NCI-H510A treated with DMSO at 0.1 percent for 48 hours (cell line): ENCODE results near the gene VPS8.

Experiments used
- DNase-seq: peaks from one replicate; lab custom pipeline; 2025; lab: John Stamatoyannopoulos, UW

The VPS8 gene

DNA sequence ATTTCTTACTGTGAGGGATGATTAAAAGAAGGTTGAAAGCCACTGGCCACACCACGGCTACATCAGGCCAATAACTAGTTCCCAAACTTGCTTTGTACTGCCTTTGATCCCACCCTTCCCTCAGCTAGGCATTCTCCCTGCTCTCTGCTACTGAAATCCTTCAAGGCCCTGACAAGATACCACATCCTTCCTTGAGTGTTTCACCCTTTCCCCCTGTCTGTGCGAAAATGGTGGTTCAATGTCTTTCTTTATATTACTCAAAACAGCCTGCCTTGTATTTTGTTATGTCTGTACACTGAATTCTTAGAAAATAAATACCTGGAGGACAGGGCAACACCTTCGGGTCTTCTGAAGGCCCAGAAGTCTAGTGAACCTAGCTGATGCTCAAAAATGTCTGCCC is 932 bp upstream of the VPS8 start:
- no peak for DNase-seq

DNA sequence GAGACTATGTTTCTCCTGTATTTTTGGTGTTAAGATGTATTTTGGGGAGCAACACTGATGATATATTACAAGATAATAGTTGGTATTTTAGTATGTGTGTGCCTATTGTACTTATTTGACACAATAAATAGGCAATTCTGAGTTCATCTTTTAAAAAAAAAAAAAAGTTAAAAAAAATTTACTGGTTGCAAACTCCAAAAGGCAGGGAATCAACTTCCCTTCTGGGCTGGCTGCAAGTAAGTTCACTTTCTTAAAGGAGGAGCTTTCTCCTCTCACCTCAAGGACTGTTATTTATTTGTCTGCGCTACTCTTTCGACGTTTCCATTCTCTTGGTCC is 335 bp upstream of the VPS8 start:
- peak; percentile 51 for DNase-seq

DNA sequence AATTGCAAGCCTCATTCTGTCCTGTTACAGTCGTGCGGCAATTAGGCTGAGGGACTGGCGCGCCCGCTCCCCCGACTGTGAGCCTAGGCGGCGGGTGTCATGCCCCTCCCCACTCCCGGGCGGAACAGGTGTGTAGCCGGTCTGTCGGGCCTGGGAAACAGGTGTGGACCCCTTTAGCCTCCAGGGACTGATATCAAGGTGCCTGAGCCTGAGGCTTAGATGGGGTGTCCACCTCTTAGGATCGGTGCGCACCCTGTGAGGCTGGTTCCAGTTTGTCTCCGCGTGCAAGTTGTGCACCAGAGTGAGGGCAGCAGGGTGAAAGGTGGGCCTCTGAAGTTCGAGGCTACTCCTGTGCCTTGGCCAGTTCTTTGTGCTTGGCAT is 686 bp downstream of the VPS8 start:
- no peak for DNase-seq

DNA sequence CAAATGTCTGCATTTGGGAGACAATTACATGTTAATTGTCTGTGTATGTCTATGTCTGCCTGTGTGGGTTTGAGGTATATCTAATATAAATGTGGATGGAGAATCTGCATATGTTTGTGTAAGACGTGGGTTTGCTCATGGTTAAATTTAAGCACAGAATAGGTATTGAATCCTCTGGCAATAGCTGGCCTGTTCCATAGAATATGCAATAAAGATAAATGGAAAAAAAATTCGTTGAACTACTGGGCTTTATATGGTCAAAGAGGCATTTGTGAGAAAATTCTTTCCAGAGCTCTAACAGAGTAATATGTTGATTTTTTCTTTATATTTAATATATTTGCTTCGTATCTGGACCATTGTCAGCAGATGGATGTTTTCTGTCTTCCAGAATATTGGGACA is 1.4 kb downstream of the VPS8 start:
- no peak for DNase-seq

DNA sequence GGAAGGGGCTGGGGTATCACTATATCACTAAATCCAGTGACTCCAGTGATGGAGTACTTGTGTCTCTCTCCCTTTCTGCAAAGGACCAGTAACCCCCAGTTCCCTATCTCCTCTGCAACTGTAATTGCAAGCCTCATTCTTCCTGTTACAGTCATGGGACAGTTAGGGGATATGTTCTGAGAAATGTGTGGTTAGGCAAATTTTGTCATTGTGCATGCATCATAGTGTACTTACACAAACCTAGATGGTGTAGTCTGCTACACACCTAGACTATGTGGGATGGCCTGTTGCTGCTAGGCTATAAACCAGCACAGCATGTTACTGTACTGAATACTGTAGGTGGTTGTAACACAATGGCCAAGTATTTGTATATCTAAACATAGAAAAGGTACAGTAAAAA is 2.2 kb downstream of the VPS8 start:
- no peak for DNase-seq

DNA sequence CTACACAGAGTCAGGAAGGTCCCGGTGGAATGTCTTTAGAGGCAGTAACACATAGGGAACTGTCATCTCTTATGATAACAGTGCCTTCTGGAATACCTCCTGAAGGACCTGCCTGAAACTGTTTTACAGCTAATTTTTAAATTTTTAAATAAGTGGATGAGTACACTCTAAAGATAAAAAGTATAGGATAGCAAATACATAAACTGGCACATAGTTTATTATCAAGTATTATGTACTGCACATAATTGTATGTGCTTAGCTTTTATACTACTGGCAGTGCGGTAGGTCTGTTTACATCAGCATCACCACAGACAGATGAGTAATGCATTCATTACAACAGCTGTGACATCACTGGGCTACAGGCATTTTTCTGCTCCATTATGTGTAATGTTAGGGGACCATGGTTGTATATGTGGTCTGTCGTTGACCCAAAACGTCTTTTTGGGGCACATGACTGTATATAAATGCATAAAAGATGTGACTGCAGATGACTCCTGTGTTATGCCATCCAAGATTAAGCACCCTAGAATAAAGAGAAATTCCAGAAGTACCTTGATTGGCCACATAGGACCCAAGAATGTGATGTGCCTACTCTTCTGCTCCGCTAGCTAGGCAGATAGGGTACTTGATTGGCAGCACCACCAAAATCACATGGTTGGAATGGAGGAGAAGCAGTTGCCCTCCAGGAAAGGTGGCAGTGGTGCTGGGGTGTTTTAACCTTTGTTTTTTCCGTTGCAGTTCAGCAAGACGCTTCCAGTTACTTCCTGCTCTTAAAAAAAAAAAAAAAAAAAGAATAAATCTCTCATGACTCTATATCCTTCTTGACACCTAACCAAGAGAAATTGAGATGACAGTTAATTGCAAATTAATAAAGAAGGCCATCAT is 3.3 kb downstream of the VPS8 start:
- DNase-seq = no peak

DNA sequence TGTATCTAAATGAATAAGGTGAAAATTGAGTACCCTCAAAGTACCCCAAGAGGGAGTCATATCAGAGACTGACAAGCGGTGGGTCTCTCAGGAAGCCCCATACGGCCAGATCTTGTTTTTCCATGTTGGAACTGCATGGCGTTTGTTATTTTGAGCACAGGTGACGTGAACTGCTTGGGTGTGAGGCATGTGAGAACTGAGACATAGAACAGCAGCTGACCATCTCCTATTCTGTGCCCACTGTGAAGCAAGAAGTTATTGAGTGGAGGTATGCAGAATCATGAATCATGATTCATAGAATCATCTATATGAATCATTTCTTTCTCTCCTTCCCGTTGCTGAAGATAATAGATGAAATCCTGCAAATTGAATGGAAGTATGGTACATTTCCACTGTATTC is 4.6 kb downstream of the VPS8 start:
- DNase-seq = no peak

DNA sequence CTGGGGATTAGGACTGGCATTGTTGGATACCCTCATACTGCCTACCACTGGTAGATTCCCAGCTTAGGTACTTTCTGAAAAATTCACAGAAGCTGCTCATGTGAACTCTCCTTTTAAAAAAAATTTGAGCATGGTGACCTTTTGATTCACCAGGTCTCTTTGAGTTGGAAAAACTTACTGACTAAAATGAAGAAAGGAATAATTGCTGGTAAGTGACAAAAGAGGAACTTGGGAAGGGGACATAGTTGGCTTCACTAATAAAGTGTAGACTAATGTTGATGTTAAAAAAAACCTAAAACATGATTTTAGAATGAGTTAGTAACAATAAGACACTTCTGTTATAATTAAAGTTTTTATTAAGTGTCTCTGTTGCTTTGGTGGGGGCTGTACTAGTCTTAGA is 8.6 kb downstream of the VPS8 start:
- no peak for DNase-seq

DNA sequence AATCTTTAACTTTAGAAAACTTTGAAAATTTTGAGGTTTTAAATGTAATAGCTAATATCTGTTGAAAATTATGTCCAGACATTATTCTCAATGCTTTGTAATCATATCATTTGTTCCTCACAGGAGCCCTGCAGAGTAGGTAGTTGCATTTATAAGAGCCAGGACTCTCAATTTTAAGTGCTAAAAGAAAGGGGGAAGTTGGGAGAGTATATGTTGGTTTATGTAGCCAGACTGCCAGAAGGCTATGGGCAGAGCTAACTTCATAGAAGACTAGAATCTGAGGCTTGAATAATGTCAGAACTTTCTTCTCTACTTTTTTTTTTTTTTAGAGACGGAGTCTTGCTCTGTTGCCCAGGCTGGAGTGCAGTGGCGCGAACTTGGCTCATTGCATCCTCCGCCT is 9.1 kb downstream of the VPS8 start:
- no peak for DNase-seq

DNA sequence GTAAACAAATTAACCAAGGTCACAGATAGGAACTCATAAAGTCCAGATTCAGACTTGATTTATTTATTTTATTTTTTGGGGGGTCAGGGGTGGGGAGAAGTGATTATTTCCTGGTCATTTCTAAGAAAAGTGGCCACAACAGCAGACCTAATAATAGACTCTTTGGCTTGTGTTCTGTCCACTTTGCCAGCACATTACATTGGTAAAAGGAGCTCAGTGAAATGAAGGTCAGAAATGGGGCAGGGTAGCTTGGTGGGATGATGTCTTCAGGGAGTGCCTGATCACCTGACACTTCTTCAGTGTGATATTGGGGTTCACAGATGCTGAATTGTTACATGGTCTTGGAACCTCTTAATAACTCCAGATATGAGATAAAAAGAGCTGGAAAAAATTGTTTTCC is 10.1 kb downstream of the VPS8 start:
- DNase-seq = no peak

DNA sequence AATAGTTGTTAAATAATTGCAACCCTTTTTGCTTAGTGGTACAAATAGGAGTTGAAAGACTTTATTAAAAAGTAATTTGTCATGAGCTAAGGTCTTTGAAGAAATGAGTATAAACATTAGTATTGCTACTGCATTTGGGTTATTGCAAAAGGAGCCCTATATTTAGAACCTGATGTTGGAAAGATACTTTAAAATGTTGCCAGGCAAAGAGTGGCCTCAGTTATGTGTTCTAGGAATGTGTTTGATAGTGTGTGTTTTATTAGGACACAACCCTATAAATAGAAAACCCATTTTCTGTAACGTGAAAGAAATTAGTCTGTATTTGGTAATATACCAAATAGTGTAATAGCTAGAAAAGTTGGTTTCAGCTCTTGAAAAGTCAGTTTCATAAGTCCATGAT is 10.7 kb downstream of the VPS8 start:
- DNase-seq = no peak

DNA sequence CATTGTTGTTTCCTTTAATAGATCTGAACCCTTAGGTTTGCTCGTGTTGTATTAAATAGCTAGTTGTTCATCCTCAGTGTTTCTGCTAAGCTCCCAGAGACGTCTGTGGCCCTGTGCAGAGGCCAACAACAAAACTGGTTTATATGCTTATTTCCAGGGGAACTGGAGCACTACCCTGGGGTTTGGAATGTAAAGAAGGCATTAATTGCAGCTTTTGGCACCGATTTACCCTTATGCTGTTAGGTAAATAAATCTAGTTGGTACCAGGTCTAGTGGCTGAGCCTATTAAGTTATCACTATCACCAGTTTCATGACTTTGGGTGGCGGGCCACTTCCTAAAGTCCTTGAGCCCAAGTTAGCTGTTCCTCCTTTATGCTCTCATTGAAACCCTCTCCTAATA is 12.0 kb downstream of the VPS8 start:
- DNase-seq = no peak

DNA sequence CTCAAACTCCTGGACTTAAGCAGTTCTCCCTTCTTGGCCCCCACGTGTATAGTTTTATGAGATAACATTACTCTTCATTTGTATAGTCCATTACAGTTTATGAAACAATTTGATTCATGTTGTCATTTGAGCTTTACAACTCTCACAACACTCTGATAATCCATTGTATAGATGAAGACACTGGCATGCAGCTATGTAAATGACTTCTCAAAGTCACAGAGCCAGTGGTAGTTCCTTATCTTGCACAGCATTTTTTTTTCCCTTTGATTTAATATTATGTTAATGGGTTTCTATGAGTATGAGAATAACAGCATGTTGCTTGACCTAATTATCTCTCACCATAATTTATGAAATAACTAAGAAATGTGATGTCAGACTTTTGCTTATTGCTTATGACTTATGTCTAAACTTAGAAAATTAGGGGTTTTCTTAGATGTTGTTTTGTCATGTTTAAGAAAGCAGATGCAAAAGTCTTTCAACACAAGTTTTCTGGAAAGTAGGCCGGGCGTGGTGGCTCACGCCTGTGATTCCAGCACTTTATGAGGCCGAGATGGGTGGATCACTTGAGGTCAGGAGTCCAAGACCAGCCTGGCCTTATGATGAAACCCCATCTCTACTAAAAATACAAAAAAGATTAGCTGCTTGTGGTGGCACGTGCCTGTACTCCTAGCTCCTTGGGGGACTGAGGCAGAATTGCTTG is 13.3 kb downstream of the VPS8 start:
- no peak for DNase-seq

DNA sequence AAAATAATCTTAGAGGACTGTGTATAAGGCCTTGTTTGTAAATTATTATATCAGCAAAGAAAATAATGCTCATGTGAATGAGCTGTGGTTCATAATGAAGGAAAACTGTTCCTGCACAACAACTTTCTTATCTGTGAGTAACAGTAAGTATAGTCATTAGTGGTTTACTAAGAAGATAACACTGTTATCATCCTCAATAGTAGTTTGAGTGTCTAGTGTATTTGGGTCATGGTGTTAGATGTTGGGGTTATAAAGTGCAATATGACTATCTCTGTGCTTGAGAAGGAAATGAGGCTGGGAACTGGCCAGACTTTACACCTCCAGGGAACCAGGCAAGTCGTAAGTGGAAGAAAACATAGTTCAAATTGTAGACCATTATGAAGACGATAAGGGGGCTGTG is 15.6 kb downstream of the VPS8 start:
- no peak for DNase-seq

DNA sequence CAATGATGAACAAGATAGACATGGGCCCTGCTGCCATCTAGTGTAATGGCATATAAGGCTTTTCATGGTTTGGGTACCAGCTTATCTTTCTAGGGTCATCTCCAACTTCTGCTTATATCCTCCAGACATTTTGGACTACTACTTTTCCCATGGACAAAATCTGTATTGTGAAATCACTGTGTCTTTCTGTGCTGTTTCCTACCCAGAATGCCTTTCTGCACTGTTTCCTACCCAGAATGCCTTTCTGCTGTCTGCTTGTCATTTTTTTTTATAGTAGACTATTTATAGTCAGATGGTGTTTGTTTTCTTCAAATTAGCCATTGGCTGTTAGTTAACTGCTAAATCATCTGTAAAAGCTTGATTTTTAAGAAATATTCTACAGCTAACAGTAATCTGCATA is 20.1 kb downstream of the VPS8 start:
- no peak for DNase-seq

DNA sequence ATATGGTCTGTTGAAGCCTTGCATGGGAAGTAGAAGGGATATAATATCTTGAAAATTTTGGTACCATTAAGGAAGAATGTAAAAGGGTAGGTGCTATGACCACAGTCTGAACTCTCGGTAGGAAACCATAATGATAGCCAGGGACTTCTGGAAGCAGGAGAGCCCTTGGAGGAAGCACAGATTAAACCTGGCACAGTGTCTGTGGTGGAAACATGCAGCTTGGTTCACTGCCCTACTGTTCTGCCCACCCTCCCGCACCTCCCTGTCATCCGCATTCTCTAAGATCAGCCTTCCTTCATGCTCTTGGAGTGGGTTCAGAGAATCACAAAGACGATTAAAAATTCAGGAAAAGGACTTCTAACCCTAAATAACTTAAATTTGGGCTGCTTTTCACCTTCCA is 20.9 kb downstream of the VPS8 start:
- DNase-seq = no peak

DNA sequence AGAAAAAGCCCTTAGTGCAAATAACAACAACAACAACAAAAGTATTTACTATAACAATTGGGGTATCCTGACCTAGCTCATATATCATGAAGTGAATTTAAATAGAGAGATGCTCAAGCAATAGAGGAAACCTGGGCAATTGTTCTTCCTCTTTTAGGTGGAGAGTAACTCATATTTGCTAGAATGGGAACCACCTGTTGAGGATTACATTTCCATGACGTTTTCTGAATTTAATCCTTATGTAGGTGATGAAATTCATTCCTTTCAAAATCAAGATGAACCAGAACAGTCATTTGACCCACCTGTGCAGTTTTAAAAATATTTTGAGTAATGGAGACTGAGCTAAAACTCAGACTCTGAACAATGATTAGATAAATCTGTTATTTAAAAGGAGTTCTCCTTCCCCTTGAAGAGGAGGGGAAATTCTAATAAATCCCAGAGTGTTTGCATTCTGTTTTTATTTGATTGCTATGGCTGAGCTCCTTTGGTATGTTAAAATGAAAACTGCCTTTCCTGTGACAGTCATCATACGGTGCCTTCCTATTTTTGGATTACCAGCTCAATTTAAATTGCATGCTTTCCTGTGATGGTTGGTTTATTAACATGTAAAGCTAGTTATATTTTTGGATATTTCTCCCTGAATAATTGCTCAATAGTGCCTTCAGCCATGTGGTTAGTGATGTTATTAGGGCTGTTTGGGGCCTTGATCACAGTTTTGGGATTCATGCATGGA is 24.3 kb downstream of the VPS8 start:
- no peak for DNase-seq

DNA sequence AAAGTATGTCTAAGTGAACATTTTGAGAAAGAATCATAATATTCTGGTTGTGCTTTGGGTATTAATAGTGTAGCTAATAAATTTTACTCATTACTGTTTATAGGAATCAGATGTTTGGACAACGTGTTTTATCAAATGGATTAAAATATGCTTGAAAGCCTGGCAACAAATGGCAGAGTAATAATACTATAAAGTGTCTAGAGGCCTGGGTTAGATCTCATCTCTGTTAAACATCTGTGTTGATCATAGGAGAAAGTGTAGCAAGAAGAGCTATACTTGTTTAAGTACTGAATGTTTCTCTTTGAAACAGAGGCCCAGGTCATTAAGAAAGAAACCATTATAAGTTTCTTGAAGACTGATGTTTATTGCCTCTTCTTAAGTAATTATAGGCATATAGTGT is 30.5 kb downstream of the VPS8 start:
- DNase-seq = no peak

DNA sequence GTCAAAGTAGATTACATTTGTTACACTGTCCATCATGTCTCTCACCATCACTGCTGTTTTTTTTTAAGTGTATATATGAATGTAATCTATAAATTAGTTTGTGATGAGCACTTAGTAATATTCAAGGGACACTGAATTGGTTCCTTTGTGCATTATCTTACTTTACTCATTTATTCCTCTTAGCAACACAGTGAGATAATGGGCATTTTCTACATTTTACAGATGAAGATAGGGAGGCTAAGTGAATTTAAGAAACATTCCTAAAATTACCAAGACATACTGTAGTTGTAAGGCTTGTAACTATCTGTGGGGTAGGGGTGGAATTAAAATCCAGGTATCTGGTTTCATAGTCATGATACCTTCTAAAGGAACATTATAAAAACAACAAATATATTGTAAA is 33.9 kb downstream of the VPS8 start:
- DNase-seq = no peak

DNA sequence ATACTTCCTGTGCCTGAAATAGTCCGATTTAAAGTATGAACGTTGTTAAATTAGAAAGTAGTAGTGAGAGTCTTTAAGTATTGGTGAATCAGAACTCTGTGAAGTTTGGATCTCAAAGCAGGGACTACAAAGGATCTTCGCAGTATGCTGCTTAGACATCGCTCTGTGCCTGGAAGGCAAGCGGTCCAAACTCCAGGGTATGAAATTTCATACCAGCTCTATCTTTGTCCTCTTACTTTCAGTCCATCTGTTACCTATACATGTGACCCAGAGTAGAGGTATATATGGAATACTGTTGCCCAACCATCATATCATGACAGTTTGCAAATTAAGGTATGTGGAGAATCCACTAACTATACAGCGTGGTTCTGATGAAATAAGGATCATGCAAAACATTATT is 34.5 kb downstream of the VPS8 start:
- DNase-seq = no peak

DNA sequence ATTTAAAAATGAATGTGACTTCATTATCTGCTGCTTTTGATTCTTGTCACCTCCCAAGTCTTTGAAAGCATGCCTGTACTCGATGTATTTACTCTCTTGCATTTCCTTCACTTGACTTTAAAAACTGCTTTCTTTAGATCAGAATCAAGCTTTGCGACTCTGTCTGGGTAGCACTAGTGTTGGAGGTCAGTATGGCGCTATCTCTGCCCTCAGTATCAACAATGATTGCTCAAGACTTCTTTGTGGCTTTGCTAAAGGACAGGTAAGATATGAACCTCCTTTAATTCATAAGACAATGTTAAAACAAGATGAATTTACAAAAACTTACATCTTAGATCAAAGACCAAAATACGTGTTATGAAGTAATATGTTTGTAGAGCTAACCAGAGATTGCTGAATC is 37.0 kb downstream of the VPS8 start:
- DNase-seq = no peak

DNA sequence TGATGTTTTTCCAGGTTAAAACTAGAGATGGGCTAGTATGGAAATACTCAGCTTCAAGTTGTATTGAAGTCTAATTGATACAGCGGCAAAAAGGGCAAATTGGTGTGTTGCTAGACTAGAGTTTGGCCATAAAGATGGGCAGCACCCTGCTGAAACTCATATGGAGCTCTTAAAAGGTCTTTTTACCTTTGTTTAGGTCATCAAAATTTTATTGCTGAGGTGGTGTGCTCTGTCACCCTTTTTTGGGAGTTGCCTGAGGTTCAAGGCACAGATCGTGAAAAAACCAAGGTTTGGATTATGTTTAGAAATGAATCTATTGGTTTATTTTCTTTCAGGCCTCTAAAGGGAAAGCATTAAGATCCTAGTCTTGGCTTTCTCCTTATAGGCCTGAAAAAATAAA is 38.2 kb downstream of the VPS8 start:
- DNase-seq = no peak

DNA sequence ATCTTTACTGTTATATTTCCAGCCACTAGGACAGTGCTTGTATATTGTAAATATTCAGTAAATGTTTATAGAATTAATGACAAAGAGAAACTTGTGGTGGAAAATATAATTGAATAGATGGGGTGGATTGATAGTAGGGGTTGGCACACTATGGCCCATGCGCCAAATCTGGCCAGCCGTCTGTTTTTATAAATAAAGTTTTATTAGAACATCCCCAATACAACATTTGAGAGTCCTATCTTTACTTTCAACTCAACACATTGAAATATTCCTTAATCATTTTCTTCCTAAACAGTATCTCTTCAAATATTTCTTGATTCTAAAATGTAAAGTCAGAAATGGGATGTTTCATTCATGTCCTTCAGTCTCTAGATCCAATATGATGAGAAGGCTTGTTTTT is 45.1 kb downstream of the VPS8 start:
- no peak for DNase-seq
